GM12878 (cell line): Measurements from ENCODE around the gene KPTN. TPM values are rescaled to one million over a fixed set of nuclear protein-coding genes. Genes with fewer than 3 reads are reported as not detected.

Experiments
- ATAC-seq: fragments of 200-7000 bp; cut with Tn5 transposase; 3 replicates; pipeline ENCODE4 v1.9.1; 2020; ENCODE audit warnings: mild to moderate bottlenecking, moderate library complexity
- BruUV-seq: library from RNA; stranded (reverse); fragments of 400-500 nt; replicated peaks from 2 replicates; lab custom pipeline; 2021; lab: Mats Ljungman, UMichigan
- CTCF ChIA-PET: fragments of 300-600 bp; sonication (Branson Sonifier 250); formaldehyde crosslinking; extraction: SDS; loops from one replicate; lab custom pipeline; 2021; ENCODE audit warnings: inconsistent platforms; lab: Yijun Ruan, JAX
- POLR2A ChIA-PET: fragments of 350-600 bp; formaldehyde crosslinking; extraction: SDS; loops from one replicate; lab custom pipeline; 2021; ENCODE audit warnings: inconsistent platforms; lab: Charles Lee
- RAD21 ChIA-PET: fragments of 300-600 bp; sonication (Branson Sonifier 250); formaldehyde crosslinking; loops from one replicate; lab custom pipeline; 2023; ENCODE audit warnings: antibody characterized with exemption; ENCODE audit not compliant: unreplicated experiment; lab: Charles Lee
- SMC1A ChIA-PET: fragments of 300-600 bp; sonication (Branson Sonifier 250); formaldehyde crosslinking; loops from one replicate; lab custom pipeline; 2023; ENCODE audit not compliant: unreplicated experiment, uncharacterized antibody; lab: Charles Lee
- DNase-seq: peaks from one replicate; pipeline ENCODE4 v3.0.0-alpha.2; 2011; ENCODE audit warnings: low read depth, low spot score
- FAIRE-seq: peaks from 3 replicates; lab custom pipeline; 2011; peaks lifted over from hg19 to GRCh38; lab: Jason Lieb, UNC
- H2AFZ ChIP-seq: 2 replicates; pipeline ENCODE4 v1.6.0; 2011; ENCODE audit warnings: low read depth, low read length, control low read depth; ENCODE audit not compliant: control insufficient read depth
- H3K27ac ChIP-seq: 2 replicates; pipeline ENCODE4 v1.5.1; 2011; ENCODE audit warnings: control low read depth; ENCODE audit not compliant: control insufficient read depth, insufficient read depth
- H3K27me3 ChIP-seq, 2 experiments: replicated peaks in 1 of 2; 2 replicates each; pipeline versions ENCODE4 v1.6.0 to v1.6.1; 2011; ENCODE audit warnings: low read length in 1 of 2; ENCODE audit not compliant: control insufficient read depth in 2 of 2, insufficient read depth in 2 of 2
- H3K36me3 ChIP-seq, 2 experiments: 2 replicates each; pipeline ENCODE4 v1.5.1; 2011; ENCODE audit warnings: low read length in 1 of 2; ENCODE audit not compliant: control insufficient read depth in 2 of 2, insufficient read depth in 2 of 2
- H3K4me1 ChIP-seq: 2 replicates; pipeline ENCODE4 v1.6.1; 2011; ENCODE audit warnings: mild to moderate bottlenecking, low read length, moderate library complexity, mixed read lengths; ENCODE audit not compliant: control insufficient read depth, insufficient read depth
- H3K4me2 ChIP-seq: 2 replicates; pipeline ENCODE4 v1.6.0; 2011; ENCODE audit warnings: control low read depth; ENCODE audit not compliant: control insufficient read depth, insufficient read depth
- H3K4me3 ChIP-seq: fragments of 200-600 bp; sonication (generic); 2 replicates; pipeline ENCODE4 v1.5.1; 2016
- H3K79me2 ChIP-seq: 2 replicates; pipeline ENCODE4 v1.6.0; 2011; ENCODE audit warnings: low read length; ENCODE audit not compliant: control insufficient read depth, insufficient read depth
- H3K9ac ChIP-seq: 2 replicates; pipeline ENCODE4 v1.8.0; 2011; ENCODE audit warnings: low read length, control low read depth, mixed read lengths; ENCODE audit not compliant: control insufficient read depth, insufficient read depth
- H3K9me3 ChIP-seq: replicated peaks from 3 replicates; pipeline ENCODE4 v1.5.1; 2011; ENCODE audit warnings: mild to moderate bottlenecking, low read length; ENCODE audit not compliant: control insufficient read depth, insufficient read depth
- H4K20me1 ChIP-seq: 2 replicates; pipeline ENCODE4 v1.6.0; 2011; ENCODE audit not compliant: control insufficient read depth, insufficient read depth
- ATF2 ChIP-seq: IDR thresholded peaks from 2 replicates; pipeline ENCODE4 v1.6.1; 2012; ENCODE audit warnings: low read length, inconsistent platforms
- ATF3 ChIP-seq: IDR thresholded peaks from 2 replicates; pipeline ENCODE4 v1.6.1; 2011; ENCODE audit warnings: low read depth, mild to moderate bottlenecking, low read length, moderate library complexity, borderline replicate concordance; ENCODE audit errors: extremely low read depth
- CEBPZ ChIP-seq: fragments of 150-350 bp; IDR thresholded peaks from 2 replicates; pipeline ENCODE4 v1.6.1; 2016; ENCODE audit warnings: low read depth, low read length
- CHD4 ChIP-seq: fragments of 200-600 bp; sonication (generic); IDR thresholded peaks from 2 replicates; pipeline ENCODE4 v1.6.1; 2016; ENCODE audit warnings: mild to moderate bottlenecking
- IRF3 ChIP-seq: fragments of 450-650 bp; IDR thresholded peaks from 2 replicates; pipeline ENCODE4 v1.6.1; 2014; ENCODE audit warnings: mild to moderate bottlenecking
- LARP7 ChIP-seq: fragments of 450-650 bp; IDR thresholded peaks from 2 replicates; pipeline ENCODE4 v1.6.1; 2017; ENCODE audit warnings: mild to moderate bottlenecking
- RB1 ChIP-seq: fragments of 450-650 bp; formaldehyde crosslinking; IDR thresholded peaks from 2 replicates; pipeline ENCODE4 v1.6.1; 2017; ENCODE audit warnings: mild to moderate bottlenecking, borderline replicate concordance
- RELB ChIP-seq: fragments of 450-650 bp; IDR thresholded peaks from 2 replicates; pipeline ENCODE4 v1.6.1; 2017; ENCODE audit warnings: low read depth, mild to moderate bottlenecking, moderate library complexity
- YY1 ChIP-seq: IDR thresholded peaks from 2 replicates; pipeline ENCODE4 v1.6.1; 2011; ENCODE audit warnings: low read depth, mild to moderate bottlenecking, low read length
- ZBTB33 ChIP-seq: fragments of 450-650 bp; IDR thresholded peaks from 2 replicates; pipeline ENCODE4 v1.6.1; 2017; ENCODE audit warnings: mild to moderate bottlenecking
- ZNF207 ChIP-seq: fragments of 450-650 bp; IDR thresholded peaks from 2 replicates; pipeline ENCODE4 v1.6.1; 2014; ENCODE audit warnings: antibody characterized with exemption, mild to moderate bottlenecking, borderline replicate concordance
- ZNF384 ChIP-seq: IDR thresholded peaks from 2 replicates; pipeline ENCODE4 v1.6.1; 2012; ENCODE audit warnings: low read depth, mild to moderate bottlenecking, low read length, improper control_type of control experiment, borderline replicate concordance
- ZNF622 ChIP-seq: fragments of 450-650 bp; IDR thresholded peaks from 2 replicates; pipeline ENCODE4 v1.6.1; 2017; ENCODE audit warnings: mild to moderate bottlenecking, inconsistent platforms
- WGBS: methylation state at CpG from one replicate; pipeline ENCODE4 v1.1.6; 2016; ENCODE audit warnings: low lambda C conversion rate; ENCODE audit not compliant: insufficient replicate concordance, insufficient coverage; ENCODE audit errors: missing lambda C conversion rate; 5-methylcytosine and 5-hydroxymethylcytosine counted together
- in situ Hi-C: fragments of 300-500 bp; cut with MboI; formaldehyde crosslinking; loops from 9 replicates; pipeline ENCODE4 v1.14.3; 2018; ENCODE audit warnings: mixed read lengths
- intact Hi-C: fragments of 100-400 bp; cut with micrococcal nuclease; formaldehyde crosslinking; loops from one replicate; pipeline ENCODE4 v1.14.2; 2022; ENCODE audit not compliant: unreplicated experiment
- polyA plus RNA-seq, 11 experiments: library from polyadenylated mRNA; depleted of rRNA in 4 of 11; unstranded in 6 of 11; stranded (reverse) in 5 of 11; fragments of >200 nt; fragmentation: Nextera tagmentation in 4 of 11; fragmentation: Illumina TruSeq in 1 of 11; extraction: Ambion mirVana in 4 of 11; extraction: Trizol in 1 of 11; gene quantifications; 1 replicate in 1 of 11; 2 replicates in 10 of 11; pipeline versions ENCODE4 v1.2.1 to v1.2.3, GENCODE V29; 2011 to 2016; ENCODE audit warnings: inconsistent platforms in 2 of 11, missing spikeins in 2 of 11, low read depth in 1 of 11
- total RNA-seq, 4 experiments: library from RNA; depleted of rRNA in 3 of 4; stranded (reverse); fragments of >200 nt in 3 of 4; fragmentation: Illumina TruSeq in 1 of 4; extraction: Trizol in 1 of 4; gene quantifications; 2 replicates each; pipeline versions ENCODE4 v1.2.1 to v1.2.3, GENCODE V29; 2013 to 2021

The KPTN gene
- total and polyA plus RNA-seq, 10 of the 15 experiments (the other 5 are each of a cell fraction or from before 2014, with no cell fraction given), result 0.60 to 10.1 (median 6.0) TPM

- intact Hi-C loops (loop anchor here (5.0 to 10.0 kb wide), 2 partner anchors 233 to 586 kb away; no protein-coding TSS in a partner anchor), in situ Hi-C loops (no loop called here)
- ChIA-PET RAD21 (interaction anchor here (0.6 to 1.3 kb wide), 7 partner anchors 25 to 244 kb away, joined by 3 to 5 read pairs (median 4); partner anchors contain the start of gene KPTN), POLR2A (interaction anchor here (0.9 to 1.2 kb wide), 3 partner anchors 9 to 82 kb away, joined by 3 to 7 read pairs (median 3); no protein-coding TSS in a partner anchor), SMC1A (interaction anchor here (1.1 to 2.2 kb wide), 9 partner anchors 10 to 84 kb away, joined by 3 to 6 read pairs (median 4); partner anchors contain the start of gene KPTN), CTCF (interaction anchor here (0.6 to 1.5 kb wide), 4 partner anchors 34 to 169 kb away, joined by 3 to 6 read pairs (median 4); partner anchors contain the start of genes DHX34 and KPTN)
- no TSS peak for BruUV-seq
- H3K79me2 ChIP-seq, result peaks cover 17% of the 10 kb centered on the region
- peak overlapping the region; percentile 75 for H3K4me2 ChIP-seq
- FAIRE-seq (no peak), DNase-seq (peak; percentile 90), ATAC-seq (peak; percentile 41)
- H2AFZ ChIP-seq, result no peak overlapping the region
- H3K36me3 ChIP-seq, result no peaks in the 10 kb centered on the region
- H3K9me3 ChIP-seq, result no peaks in the 10 kb centered on the region; the same call in 2 of the 3 replicates
- H3K9ac ChIP-seq, result no peak overlapping the region
- no peaks in the 10 kb centered on the region for H4K20me1 ChIP-seq
- no peak overlapping the region for H3K4me3 ChIP-seq
- peaks cover 36% of the 10 kb centered on the region for H3K4me1 ChIP-seq
- 13% methylated on average over 4 of the region's 4 CpGs for WGBS
- no peaks in the 10 kb centered on the region; a peak in 1 of 4 replicates for H3K27me3 ChIP-seq
- no peak overlapping the region for H3K27ac ChIP-seq
- TF ChIP-seq RELB (peak; percentile 91), LARP7 (no peak), ZBTB33 (0 out of 2 replicates have a peak, but pooled peaks have one; percentile 48), CEBPZ (no peak), IRF3 (no peak), ATF3 (no peak), ZNF622 (no peak), ATF2 (peak; percentile 79; the same call in 1 of the 2 replicates), RB1 (no peak; the same call in 1 of the 2 replicates), CHD4 (no peak), YY1 (no peak), ZNF207 (no peak), ZNF384 (no peak; the same call in 1 of the 2 replicates)
Measured at GRCh38 chr19:47518139-47518538, 34.1 kb upstream of the KPTN start.
